Adipocyte (in vitro differentiated cells): ENCODE measurements around the gene TXNL4B.
"Not testable (repeated sequence)": the region's sequence is repeated elsewhere in the genome, so short reads cannot be mapped to it uniquely, and the experiment has no call there.

Source experiments
- DNase-seq: peaks from one replicate; pipeline ENCODE4 v3.0.0-alpha.2; 2015; ENCODE audit warnings: low read depth
- H3K27me3 ChIP-seq: replicated peaks from 2 replicates; pipeline ENCODE4 v1.7.0; 2013; ENCODE audit warnings: mild to moderate bottlenecking, low read length, moderate library complexity; ENCODE audit not compliant: control insufficient read depth, insufficient read depth
- H3K36me3 ChIP-seq: 2 replicates; pipeline ENCODE4 v1.7.0; 2013; ENCODE audit warnings: low read length, mild to moderate bottlenecking, moderate library complexity; ENCODE audit not compliant: control insufficient read depth, insufficient read depth, severe bottlenecking
- H3K4me1 ChIP-seq: 2 replicates; pipeline ENCODE4 v1.7.0; 2013; ENCODE audit warnings: mild to moderate bottlenecking, low read length, moderate library complexity; ENCODE audit not compliant: control insufficient read depth, insufficient read depth
- H3K4me3 ChIP-seq: 2 replicates; pipeline ENCODE4 v1.7.0; 2013; ENCODE audit warnings: mild to moderate bottlenecking, low read length, moderate library complexity
- H3K9ac ChIP-seq: 2 replicates; pipeline ENCODE4 v1.7.0; 2013; ENCODE audit warnings: mild to moderate bottlenecking, low read length, moderate library complexity
- H3K9me3 ChIP-seq: 2 replicates; pipeline ENCODE4 v1.7.0; 2013; ENCODE audit warnings: mild to moderate bottlenecking, low read length, moderate library complexity; ENCODE audit not compliant: control insufficient read depth

The TXNL4B gene

GRCh38 chr16:72066747-72067146 is 26.7 kb downstream of the TXNL4B start:
- Histone ChIP-seq H3K4me3 (no peak overlapping the region), H3K36me3 (no peaks in the 10 kb centered on the region)

GRCh38 chr16:72064361-72064894 is 29.0 kb downstream of the TXNL4B start:
- Histone ChIP-seq H3K27me3 (no peaks in the 10 kb centered on the region), H3K36me3 (peaks cover 3% of the 10 kb centered on the region), H3K9ac (no peak overlapping the region), H3K9me3 (no peaks in the 10 kb centered on the region), H3K4me3 (no peak overlapping the region), H3K4me1 (peaks cover 7% of the 10 kb centered on the region)
- no peak for DNase-seq

More at GRCh38 chr16:72066747-72067146, 26.7 kb downstream of the TXNL4B start:
- H3K27me3 ChIP-seq: no peaks in the 10 kb centered on the region
- peak; percentile 61 for DNase-seq
- H3K4me1 ChIP-seq: peaks cover 7% of the 10 kb centered on the region
- H3K9me3 ChIP-seq: no peaks in the 10 kb centered on the region
- no peak overlapping the region for H3K9ac ChIP-seq

GRCh38 chr16:72061564-72061963 is 31.9 kb downstream of the TXNL4B start:
- no peaks in the 10 kb centered on the region for H3K9me3 ChIP-seq
- no peak overlapping the region for H3K9ac ChIP-seq
- H3K4me1 ChIP-seq: peaks cover 4% of the 10 kb centered on the region
- no peak overlapping the region for H3K4me3 ChIP-seq
- no peak for DNase-seq
- H3K27me3 ChIP-seq: no peaks in the 10 kb centered on the region
- H3K36me3 ChIP-seq: peaks cover 7% of the 10 kb centered on the region

- Histone ChIP-seq H3K4me3 (no peak overlapping the region), H3K36me3 (peaks cover 11% of the 10 kb centered on the region), H3K27me3 (no peaks in the 10 kb centered on the region), H3K9ac (no peak overlapping the region), H3K9me3 (no peaks in the 10 kb centered on the region), H3K4me1 (peaks cover 7% of the 10 kb centered on the region)
- DNase-seq: no peak
Measured at GRCh38 chr16:72060405-72060804, 33.0 kb downstream of the TXNL4B start.

- H3K9ac ChIP-seq, H3K4me3 ChIP-seq, DNase-seq, H3K27me3 ChIP-seq, H3K9me3 ChIP-seq: not testable (repeated sequence)
- Histone ChIP-seq H3K36me3 (peaks cover 11% of the 10 kb centered on the region), H3K4me1 (peaks cover 12% of the 10 kb centered on the region)
Measured at GRCh38 chr16:72059060-72059459, 34.4 kb downstream of the TXNL4B start.

- H3K9ac ChIP-seq, H3K4me3 ChIP-seq, H3K27me3 ChIP-seq, DNase-seq, H3K9me3 ChIP-seq: not testable (repeated sequence)
- Histone ChIP-seq H3K4me1 (peaks cover 21% of the 10 kb centered on the region), H3K36me3 (peaks cover 11% of the 10 kb centered on the region)
Measured at GRCh38 chr16:72057313-72057712, 36.1 kb downstream of the TXNL4B start.

GRCh38 chr16:72055911-72056310 is 37.5 kb downstream of the TXNL4B start:
- peak overlapping the region; percentile 63 for H3K4me3 ChIP-seq
- peak overlapping the region; percentile 5 for H3K9ac ChIP-seq
- DNase-seq: no peak
- H3K4me1 ChIP-seq: peaks cover 34% of the 10 kb centered on the region
- peaks cover 11% of the 10 kb centered on the region for H3K36me3 ChIP-seq
- H3K9me3 ChIP-seq: no peaks in the 10 kb centered on the region
- no peaks in the 10 kb centered on the region for H3K27me3 ChIP-seq

- not testable (repeated sequence) for DNase-seq, H3K9me3 ChIP-seq, H3K36me3 ChIP-seq, H3K27me3 ChIP-seq
- peak within 1 kb of the TSS; percentile 63 for H3K4me3 ChIP-seq
- peaks cover 42% of the 10 kb centered on the region for H3K4me1 ChIP-seq
- H3K9ac ChIP-seq: peak within 1 kb of the TSS; percentile 24
Measured at GRCh38 chr16:72054254-72054847, 39.1 kb downstream of the TXNL4B start, which contains the start of gene HP. HP (plus strand) TSS chr16:72054505; CDS start chr16:72054653, 148 bp downstream.

GRCh38 chr16:72051818-72052217 is 41.6 kb downstream of the TXNL4B start:
- DNase-seq: no peak
- H3K9me3 ChIP-seq: peaks cover 4% of the 10 kb centered on the region
- H3K36me3 ChIP-seq: peaks cover 4% of the 10 kb centered on the region
- H3K27me3 ChIP-seq: no peaks in the 10 kb centered on the region
- H3K4me3 ChIP-seq: peak overlapping the region; percentile 54
- H3K4me1 ChIP-seq: peaks cover 42% of the 10 kb centered on the region
- H3K9ac ChIP-seq: peak overlapping the region; percentile 66

- peak; percentile 41 for DNase-seq
- Histone ChIP-seq H3K27me3 (no peaks in the 10 kb centered on the region), H3K9ac (peak overlapping the region; percentile 66), H3K9me3 (peaks cover 4% of the 10 kb centered on the region), H3K36me3 (peaks cover under 1% of the 10 kb centered on the region), H3K4me3 (peak overlapping the region; percentile 1), H3K4me1 (peaks cover 40% of the 10 kb centered on the region)
Measured at GRCh38 chr16:72050769-72051464, 42.5 kb downstream of the TXNL4B start.

GRCh38 chr16:72049110-72049509 is 44.3 kb downstream of the TXNL4B start:
- no peak overlapping the region for H3K4me3 ChIP-seq
- H3K9ac ChIP-seq: no peak overlapping the region
- H3K27me3 ChIP-seq: no peaks in the 10 kb centered on the region
- H3K4me1 ChIP-seq: peaks cover 35% of the 10 kb centered on the region
- H3K36me3 ChIP-seq: no peaks in the 10 kb centered on the region
- H3K9me3 ChIP-seq: peaks cover 4% of the 10 kb centered on the region
- no peak for DNase-seq
